Stimulated activated memory B cell treated with anti-CD40 and anti-IgM and Interleukin-4, amounts not matched to agents 10 μg/mL and 1 μg/mL and 100 μg/mL, for 72 hours (primary cell): ENCODE measurements around the gene TMEM63C.

Experiments used
- ATAC-seq: fragments of 150-1000 bp; cut with Tn5 transposase; 2 replicates; pipeline ENCODE4 v1.10.0; 2021
- H3K27ac Mint-ChIP-seq: one replicate; pipeline ENCODE4 v1.8.0; 2022; ENCODE audit warnings: mild to moderate bottlenecking, mixed read lengths
- H3K27me3 Mint-ChIP-seq: one replicate; pipeline ENCODE4 v1.8.0; 2022; ENCODE audit warnings: mixed read lengths
- H3K36me3 Mint-ChIP-seq: one replicate; pipeline ENCODE4 v1.8.0; 2022; ENCODE audit warnings: mixed read lengths
- H3K4me1 Mint-ChIP-seq: one replicate; pipeline ENCODE4 v1.8.0; 2022; ENCODE audit warnings: mixed read lengths
- H3K4me3 Mint-ChIP-seq: one replicate; pipeline ENCODE4 v1.8.0; 2022; ENCODE audit warnings: mild to moderate bottlenecking, moderate library complexity, mixed read lengths
- H3K9me3 Mint-ChIP-seq: one replicate; pipeline ENCODE4 v1.8.0; 2022; ENCODE audit warnings: mixed read lengths

TMEM63C gene

GRCh38 chr14:77220246-77221017 lies 38.8 kb downstream of the TMEM63C start:
- Mint-ChIP-seq H3K4me1 (no peaks in the 10 kb centered on the region), H3K9me3 (peaks cover 4% of the 10 kb centered on the region), H3K27me3 (peaks cover 22% of the 10 kb centered on the region), H3K36me3 (no peaks in the 10 kb centered on the region), H3K4me3 (no peak overlapping the region), H3K27ac (no peak overlapping the region)
- ATAC-seq, result no peak

DNA sequence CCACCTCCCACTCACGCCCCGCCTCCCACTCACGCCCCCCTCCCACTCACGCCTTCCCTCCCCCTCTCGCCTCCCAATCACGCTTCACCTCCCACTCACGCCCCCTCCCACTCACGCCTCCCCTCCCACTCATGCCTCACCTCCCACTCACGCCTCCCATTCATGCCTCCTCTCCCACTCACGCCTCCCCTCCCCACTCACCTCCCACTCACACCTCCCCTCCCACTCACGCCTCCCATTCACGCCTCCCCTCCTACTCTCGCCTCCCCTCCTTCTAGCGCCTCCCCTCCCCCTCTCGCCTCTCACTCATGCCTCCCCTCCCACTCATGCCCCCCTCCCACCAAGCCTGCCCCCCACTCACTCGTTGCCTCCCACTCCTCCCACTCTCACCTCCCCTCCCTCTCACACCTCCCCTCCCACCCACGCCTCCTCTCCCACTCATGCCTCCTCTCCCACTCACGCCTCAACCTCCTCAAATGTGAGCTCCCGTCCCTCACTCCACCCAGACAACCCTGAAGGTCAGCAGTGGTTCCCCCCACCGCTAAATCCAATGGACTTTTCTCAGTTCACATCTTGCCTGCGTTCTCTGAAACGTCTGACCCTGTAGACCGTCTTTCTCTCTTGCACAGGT lies 39.8 kb downstream of the TMEM63C start:
- Mint-ChIP-seq H3K4me1 (no peaks in the 10 kb centered on the region), H3K27me3 (peaks cover 13% of the 10 kb centered on the region), H3K36me3 (no peaks in the 10 kb centered on the region), H3K27ac (no peak overlapping the region), H3K4me3 (no peak overlapping the region), H3K9me3 (peaks cover 4% of the 10 kb centered on the region)
- ATAC-seq, result no peak

- ATAC-seq, result no peak
- peaks cover 1% of the 10 kb centered on the region for H3K36me3 Mint-ChIP-seq
- H3K9me3 Mint-ChIP-seq, result peaks cover 4% of the 10 kb centered on the region
- no peaks in the 10 kb centered on the region for H3K4me1 Mint-ChIP-seq
- H3K4me3 Mint-ChIP-seq, result no peak overlapping the region
- peaks cover 11% of the 10 kb centered on the region for H3K27me3 Mint-ChIP-seq
- no peak overlapping the region for H3K27ac Mint-ChIP-seq
Observed at GRCh38 chr14:77222546-77223225, 41.1 kb downstream of the TMEM63C start.

DNA sequence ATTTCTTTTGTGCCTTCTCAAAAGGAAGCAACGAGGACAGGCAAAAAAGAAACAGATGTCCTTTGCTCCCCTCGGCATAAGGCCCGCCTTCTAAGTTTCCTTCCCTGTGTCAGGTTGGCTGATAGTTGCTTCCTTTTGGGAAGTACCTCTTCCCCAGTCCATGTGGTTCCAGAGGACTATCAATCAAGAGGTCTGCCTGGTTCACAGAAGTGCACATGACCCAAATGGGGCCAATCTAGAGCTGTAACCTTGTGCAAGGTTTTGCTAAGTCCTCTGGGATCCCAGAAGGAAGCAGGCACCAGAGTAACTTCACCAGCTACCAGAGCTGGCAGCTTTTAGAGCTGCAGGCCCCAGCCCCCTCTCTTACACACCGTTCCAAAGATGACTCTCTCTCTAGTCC lies 42.6 kb downstream of the TMEM63C start:
- peaks cover 4% of the 10 kb centered on the region for H3K9me3 Mint-ChIP-seq
- no peak overlapping the region for H3K4me3 Mint-ChIP-seq
- peaks cover 15% of the 10 kb centered on the region for H3K27me3 Mint-ChIP-seq
- ATAC-seq, result no peak
- peaks cover 4% of the 10 kb centered on the region for H3K36me3 Mint-ChIP-seq
- no peak overlapping the region for H3K27ac Mint-ChIP-seq
- no peaks in the 10 kb centered on the region for H3K4me1 Mint-ChIP-seq

GRCh38 chr14:77225254-77225653 lies 43.7 kb downstream of the TMEM63C start:
- peaks cover 4% of the 10 kb centered on the region for H3K36me3 Mint-ChIP-seq
- no peak overlapping the region for H3K27ac Mint-ChIP-seq

GRCh38 chr14:77225892-77226557 lies 44.4 kb downstream of the TMEM63C start:
- H3K4me1 Mint-ChIP-seq, result no peaks in the 10 kb centered on the region
- peaks cover 4% of the 10 kb centered on the region for H3K36me3 Mint-ChIP-seq
- ATAC-seq, result no peak
- H3K9me3 Mint-ChIP-seq, result peaks cover 4% of the 10 kb centered on the region
- H3K4me3 Mint-ChIP-seq, result no peak overlapping the region
- H3K27ac Mint-ChIP-seq, result no peak overlapping the region
- peaks cover 15% of the 10 kb centered on the region for H3K27me3 Mint-ChIP-seq

More at GRCh38 chr14:77225254-77225653, 43.7 kb downstream of the TMEM63C start:
- peaks cover 4% of the 10 kb centered on the region for H3K9me3 Mint-ChIP-seq
- no peak overlapping the region for H3K4me3 Mint-ChIP-seq
- no peaks in the 10 kb centered on the region for H3K4me1 Mint-ChIP-seq
- H3K27me3 Mint-ChIP-seq, result peaks cover 15% of the 10 kb centered on the region
- no peak for ATAC-seq

- peaks cover 4% of the 10 kb centered on the region for H3K36me3 Mint-ChIP-seq
- H3K4me3 Mint-ChIP-seq, result no peak overlapping the region
- H3K27ac Mint-ChIP-seq, result no peak overlapping the region
- H3K27me3 Mint-ChIP-seq, result peaks cover 15% of the 10 kb centered on the region
- no peaks in the 10 kb centered on the region for H3K4me1 Mint-ChIP-seq
- no peak for ATAC-seq
- H3K9me3 Mint-ChIP-seq, result no peaks in the 10 kb centered on the region
Observed at GRCh38 chr14:77228056-77228455, 46.5 kb downstream of the TMEM63C start.

GRCh38 chr14:77230914-77231313 lies 49.3 kb downstream of the TMEM63C start:
- Mint-ChIP-seq H3K4me1 (no peaks in the 10 kb centered on the region), H3K36me3 (peaks cover 4% of the 10 kb centered on the region), H3K27ac (no peak overlapping the region), H3K4me3 (no peak overlapping the region), H3K9me3 (no peaks in the 10 kb centered on the region), H3K27me3 (peaks cover 15% of the 10 kb centered on the region)
- no peak for ATAC-seq

- no peak overlapping the region for H3K4me3 Mint-ChIP-seq
- H3K9me3 Mint-ChIP-seq, result no peaks in the 10 kb centered on the region
- H3K27ac Mint-ChIP-seq, result no peak overlapping the region
- no peak for ATAC-seq
- peaks cover 4% of the 10 kb centered on the region for H3K36me3 Mint-ChIP-seq
- peaks cover 14% of the 10 kb centered on the region for H3K27me3 Mint-ChIP-seq
- H3K4me1 Mint-ChIP-seq, result no peaks in the 10 kb centered on the region
Observed at GRCh38 chr14:77231721-77232120, 50.1 kb downstream of the TMEM63C start.

DNA sequence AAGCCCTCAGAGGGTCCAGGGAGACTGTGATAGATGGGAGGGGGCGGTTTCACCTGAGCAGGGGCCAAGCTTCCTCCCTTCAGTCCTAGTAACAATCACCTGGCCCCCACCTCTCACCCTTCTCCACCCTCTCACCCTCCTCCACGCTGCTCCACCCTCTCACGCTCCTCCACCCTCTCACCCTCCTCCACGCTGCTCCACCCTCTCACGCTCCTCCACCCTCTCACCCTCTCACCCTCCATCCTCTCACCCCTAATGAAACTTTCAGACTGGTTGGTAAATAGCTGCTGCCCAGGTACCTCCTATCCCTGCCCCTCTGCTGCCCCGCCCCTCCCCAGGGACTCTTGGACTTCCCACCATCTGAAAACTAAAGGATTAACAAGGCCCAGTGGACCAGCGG lies 55.2 kb downstream of the TMEM63C start:
- H3K27me3 Mint-ChIP-seq, result no peaks in the 10 kb centered on the region
- ATAC-seq, result no peak
- H3K9me3 Mint-ChIP-seq, result no peaks in the 10 kb centered on the region
- no peak overlapping the region for H3K4me3 Mint-ChIP-seq
- no peaks in the 10 kb centered on the region for H3K36me3 Mint-ChIP-seq
- no peak overlapping the region for H3K27ac Mint-ChIP-seq
- H3K4me1 Mint-ChIP-seq, result peaks cover under 1% of the 10 kb centered on the region

GRCh38 chr14:77238356-77238755 lies 56.8 kb downstream of the TMEM63C start:
- H3K9me3 Mint-ChIP-seq, result no peaks in the 10 kb centered on the region

GRCh38 chr14:77238996-77239395 lies 57.4 kb downstream of the TMEM63C start:
- H3K27ac Mint-ChIP-seq, result no peak overlapping the region
- no peak overlapping the region for H3K4me3 Mint-ChIP-seq

More at GRCh38 chr14:77238356-77238755, 56.8 kb downstream of the TMEM63C start:
- peaks cover 15% of the 10 kb centered on the region for H3K4me1 Mint-ChIP-seq
- no peak overlapping the region for H3K27ac Mint-ChIP-seq
- no peak overlapping the region for H3K4me3 Mint-ChIP-seq
- no peaks in the 10 kb centered on the region for H3K36me3 Mint-ChIP-seq
- H3K27me3 Mint-ChIP-seq, result no peaks in the 10 kb centered on the region
- no peak for ATAC-seq

GRCh38 chr14:77239412-77239811 lies 57.8 kb downstream of the TMEM63C start:
- no peak for ATAC-seq
- H3K4me3 Mint-ChIP-seq, result no peak overlapping the region
- no peaks in the 10 kb centered on the region for H3K36me3 Mint-ChIP-seq
- H3K27me3 Mint-ChIP-seq, result no peaks in the 10 kb centered on the region
- H3K4me1 Mint-ChIP-seq, result peaks cover 26% of the 10 kb centered on the region
- no peak overlapping the region for H3K27ac Mint-ChIP-seq
- no peaks in the 10 kb centered on the region for H3K9me3 Mint-ChIP-seq

More at GRCh38 chr14:77238996-77239395, 57.4 kb downstream of the TMEM63C start:
- Mint-ChIP-seq H3K27me3 (no peaks in the 10 kb centered on the region), H3K4me1 (peaks cover 22% of the 10 kb centered on the region), H3K9me3 (no peaks in the 10 kb centered on the region), H3K36me3 (no peaks in the 10 kb centered on the region)
- no peak for ATAC-seq

DNA sequence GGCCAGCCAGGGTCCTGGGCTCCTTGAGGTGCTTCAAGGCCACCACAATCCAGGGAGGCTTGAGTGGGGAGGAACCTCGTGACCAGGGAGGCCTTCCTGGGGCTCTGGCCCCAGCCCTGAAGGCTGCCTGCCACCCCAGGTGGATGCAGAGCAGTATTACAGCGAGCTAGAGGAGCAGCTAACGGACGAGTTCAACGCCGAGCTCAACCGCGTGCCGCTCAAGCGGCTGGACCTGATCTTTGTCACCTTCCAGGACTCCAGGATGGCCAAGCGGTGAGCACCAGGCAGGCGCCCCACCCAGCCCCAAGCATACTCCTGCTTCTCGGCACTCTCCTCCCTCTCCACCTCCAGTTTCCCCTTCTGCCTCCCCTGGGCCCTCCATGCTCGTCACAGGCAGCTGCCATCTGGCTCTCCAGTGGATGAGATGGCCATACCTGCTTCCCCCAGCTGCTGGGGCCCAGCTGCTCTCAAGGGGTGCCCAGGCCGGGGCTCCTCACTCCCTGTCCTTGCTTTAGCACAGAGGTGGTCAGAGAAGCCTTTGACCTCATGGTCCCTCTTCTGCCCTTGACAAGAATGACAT lies 58.8 kb downstream of the TMEM63C start:
- peaks cover 29% of the 10 kb centered on the region for H3K4me1 Mint-ChIP-seq
- H3K36me3 Mint-ChIP-seq, result no peaks in the 10 kb centered on the region
- H3K27ac Mint-ChIP-seq, result no peak overlapping the region
- H3K9me3 Mint-ChIP-seq, result no peaks in the 10 kb centered on the region
- ATAC-seq, result no peak
- no peaks in the 10 kb centered on the region for H3K27me3 Mint-ChIP-seq
- no peak overlapping the region for H3K4me3 Mint-ChIP-seq

DNA sequence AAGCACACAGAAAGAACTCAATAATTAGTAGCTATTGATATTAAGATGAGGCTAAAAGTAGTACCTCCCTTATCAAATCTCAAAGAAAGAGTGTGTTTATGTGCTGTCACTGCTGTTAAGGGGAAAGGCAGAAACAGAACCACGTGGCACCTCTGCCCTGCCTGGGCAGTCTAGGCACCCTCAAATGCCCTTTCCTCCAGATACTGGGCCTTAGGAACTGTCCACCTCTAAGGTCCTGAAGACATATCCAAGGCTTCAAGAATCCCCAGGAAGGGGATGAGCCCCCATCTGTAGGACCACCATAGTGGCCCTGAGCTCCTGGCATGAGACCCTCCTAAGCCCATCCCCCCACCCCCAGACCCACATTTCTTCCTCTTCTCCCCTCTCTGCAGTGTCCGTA lies 60.4 kb downstream of the TMEM63C start:
- Mint-ChIP-seq H3K36me3 (no peaks in the 10 kb centered on the region), H3K9me3 (no peaks in the 10 kb centered on the region), H3K4me3 (no peak overlapping the region), H3K27me3 (no peaks in the 10 kb centered on the region), H3K27ac (no peak overlapping the region), H3K4me1 (peaks cover 29% of the 10 kb centered on the region)
- no peak for ATAC-seq
